HepG2 (cell line): ENCODE measurements around the gene KLF5. TPM values are rescaled to one million over a fixed set of nuclear protein-coding genes. Genes with fewer than 3 reads are reported as not detected.

Experiments used
- ATAC-seq: fragments of 200-7000 bp; cut with Tn5 transposase; 3 replicates; pipeline ENCODE4 v1.9.1; 2020; ENCODE audit warnings: mild to moderate bottlenecking, moderate library complexity
- BruUV-seq: library from RNA; stranded (reverse); fragments of 400-500 nt; replicated peaks from 2 replicates; lab custom pipeline; 2021; lab: Mats Ljungman, UMichigan
- CTCF ChIA-PET: fragments of 300-600 bp; formaldehyde crosslinking; extraction: SDS; loops from one replicate; lab custom pipeline; 2021; ENCODE audit warnings: low total read pairs, inconsistent platforms, low intra/inter-chr PET ratio; lab: Yijun Ruan, JAX
- POLR2A ChIA-PET: fragments of 350-600 bp; sonication (Branson Sonifier 250); formaldehyde crosslinking; loops from one replicate; lab custom pipeline; 2020; ENCODE audit warnings: antibody characterized with exemption, inconsistent platforms; lab: Yijun Ruan, JAX
- DNase-seq: peaks from one replicate; pipeline ENCODE4 v3.0.0-alpha.2; 2015; ENCODE audit warnings: low spot score
- FAIRE-seq: peaks from 3 replicates; lab custom pipeline; 2011; peaks lifted over from hg19 to GRCh38; lab: Jason Lieb, UNC
- H2AFZ ChIP-seq: one replicate; pipeline ENCODE4 v1.6.1; 2011; ENCODE audit warnings: low read length, inconsistent platforms
- H3K27ac ChIP-seq: fragments of 300-600 bp; 3 replicates; pipeline ENCODE4 v1.8.0; 2011; ENCODE audit warnings: mixed run types, mild to moderate bottlenecking, mixed read lengths, low read length, inconsistent platforms; ENCODE audit not compliant: insufficient read depth; ENCODE audit errors: extremely low read length
- H3K27me3 ChIP-seq, 2 experiments: fragments of 200-600 bp in 1 of 2; 2 replicates in 1 of 2; 3 replicates in 1 of 2; pipeline versions ENCODE4 v1.6.0 to v1.8.0; 2011; ENCODE audit warnings: low read length in 2 of 2, mild to moderate bottlenecking in 2 of 2, moderate library complexity in 2 of 2, inconsistent platforms in 1 of 2; ENCODE audit not compliant: insufficient read depth in 2 of 2, control insufficient read depth in 1 of 2
- H3K36me3 ChIP-seq, 2 experiments: fragments of 200-600 bp in 1 of 2; replicated peaks in 1 of 2; 2 replicates in 1 of 2; 3 replicates in 1 of 2; pipeline versions ENCODE4 v1.5.1 to v1.8.0; 2011; ENCODE audit warnings: low read length in 2 of 2, inconsistent platforms in 1 of 2; ENCODE audit not compliant: insufficient read depth in 2 of 2, control insufficient read depth in 1 of 2
- H3K4me1 ChIP-seq: 2 replicates; pipeline ENCODE4 v1.5.1; 2012; ENCODE audit warnings: low read length, inconsistent platforms; ENCODE audit not compliant: insufficient read depth
- H3K4me2 ChIP-seq: 2 replicates; pipeline ENCODE4 v1.6.0; 2011; ENCODE audit warnings: low read depth, low read length, inconsistent platforms
- H3K4me3 ChIP-seq, 3 experiments: fragments of 200-600 bp in 1 of 3; sonication (generic), shearing (Covaris generic) in 1 of 3; replicated peaks in 1 of 3; 2 replicates each; pipeline ENCODE4 v1.5.1; 2011 to 2016; ENCODE audit warnings: low read length in 3 of 3, inconsistent platforms in 2 of 3, low read depth in 2 of 3, mild to moderate bottlenecking in 2 of 3, control low read depth in 1 of 3, mixed read lengths in 1 of 3; ENCODE audit not compliant: insufficient read depth in 1 of 3
- H3K79me2 ChIP-seq: one replicate; pipeline ENCODE4 v1.6.1; 2011; ENCODE audit warnings: low read length, inconsistent platforms; ENCODE audit not compliant: insufficient read depth
- H3K9ac ChIP-seq: 2 replicates; pipeline ENCODE4 v1.6.0; 2011; ENCODE audit warnings: mild to moderate bottlenecking, low read depth, low read length, inconsistent platforms; ENCODE audit not compliant: insufficient read depth
- H3K9me3 ChIP-seq: 2 replicates; pipeline ENCODE4 v1.5.1; 2012; ENCODE audit warnings: mild to moderate bottlenecking, low read length
- H4K20me1 ChIP-seq: 2 replicates; pipeline ENCODE4 v1.6.0; 2011; ENCODE audit warnings: inconsistent platforms, mild to moderate bottlenecking, low read length, moderate library complexity; ENCODE audit not compliant: insufficient read depth
- CSRNP1 ChIP-seq: sonication (generic); formaldehyde crosslinking; IDR thresholded peaks from 2 replicates; pipeline ENCODE4 v1.8.1; 2023; ENCODE audit warnings: mild to moderate bottlenecking, missing genetic modification reagents
- ERF ChIP-seq: IDR thresholded peaks from 2 replicates; pipeline ENCODE4 v1.6.1; 2018; ENCODE audit warnings: missing biosample characterization, missing genetic modification reagents
- GLMP ChIP-seq: sonication (generic); formaldehyde crosslinking; IDR thresholded peaks from 2 replicates; pipeline ENCODE4 v1.9.0; 2021; ENCODE audit warnings: missing genetic modification reagents, mild to moderate bottlenecking, borderline replicate concordance
- GTF3A ChIP-seq: sonication (generic); formaldehyde crosslinking; conservative IDR thresholded peaks from 2 replicates; pipeline ENCODE4 v1.4.0; 2020; ENCODE audit warnings: mild to moderate bottlenecking, missing genetic modification reagents
- HNRNPL ChIP-seq: fragments of 200-400 bp; formaldehyde crosslinking; IDR thresholded peaks from 2 replicates; pipeline ENCODE4 v1.6.1; 2017; ENCODE audit warnings: mild to moderate bottlenecking, low read depth, low read length
- KDM2A ChIP-seq: sonication (generic); formaldehyde crosslinking; IDR thresholded peaks from 2 replicates; pipeline ENCODE4 v1.4.0; 2020; ENCODE audit warnings: low read depth, missing genetic modification reagents, borderline replicate concordance
- KDM5B ChIP-seq: sonication (generic); formaldehyde crosslinking; IDR thresholded peaks from 2 replicates; pipeline ENCODE4 v1.4.0; 2020; ENCODE audit warnings: missing genetic modification reagents, mild to moderate bottlenecking, borderline replicate concordance
- PITX1 ChIP-seq: sonication (generic); formaldehyde crosslinking; IDR thresholded peaks from 2 replicates; pipeline ENCODE4 v1.5.1; 2020; ENCODE audit warnings: mild to moderate bottlenecking, missing genetic modification reagents
- RBM39 ChIP-seq: fragments of 200-400 bp; formaldehyde crosslinking; IDR thresholded peaks from one replicate; pipeline ENCODE4 v1.6.1; 2018; ENCODE audit warnings: antibody characterized with exemption, mild to moderate bottlenecking, low read depth, low read length; ENCODE audit not compliant: poor library complexity, severe bottlenecking
- TBX2 ChIP-seq: sonication (generic); formaldehyde crosslinking; IDR thresholded peaks from 2 replicates; pipeline ENCODE4 v1.5.0; 2020; ENCODE audit warnings: missing genetic modification reagents, mild to moderate bottlenecking, borderline replicate concordance
- ZBTB7B ChIP-seq: sonication (generic); formaldehyde crosslinking; IDR thresholded peaks from 2 replicates; pipeline ENCODE4 v1.4.0; 2020; ENCODE audit warnings: missing genetic modification reagents
- ZNF468 ChIP-seq: sonication (generic); formaldehyde crosslinking; IDR thresholded peaks from 2 replicates; pipeline ENCODE4 v1.8.0; 2022; ENCODE audit warnings: mild to moderate bottlenecking, moderate library complexity, missing genetic modification reagents
- ZNF720 ChIP-seq: sonication (generic); formaldehyde crosslinking; IDR thresholded peaks from 2 replicates; pipeline ENCODE4 v1.4.0; 2020; ENCODE audit warnings: missing genetic modification reagents
- ZNF761 ChIP-seq: sonication (generic); formaldehyde crosslinking; conservative IDR thresholded peaks from 2 replicates; pipeline ENCODE4 v1.4.0; 2020; ENCODE audit warnings: mild to moderate bottlenecking, missing genetic modification reagents
- ZZZ3 ChIP-seq: sonication (generic); formaldehyde crosslinking; IDR thresholded peaks from 2 replicates; pipeline ENCODE4 v1.4.0; 2020; ENCODE audit warnings: missing genetic modification reagents, mild to moderate bottlenecking, borderline replicate concordance
- WGBS: methylation state at CpG from one replicate; pipeline ENCODE4 v1.1.6; 2017; ENCODE audit warnings: low lambda C conversion rate; 5-methylcytosine and 5-hydroxymethylcytosine counted together
- in situ Hi-C: cut with HindIII; loops from 2 replicates; pipeline ENCODE4 v1.10.0; 2017; ENCODE audit warnings: low pct_unique_long_range_greater_than_20kb; ENCODE audit not compliant: extremely low pct_ligation_motif_present
- intact Hi-C: fragments of 100-400 bp; cut with micrococcal nuclease; formaldehyde crosslinking; loops from one replicate; pipeline ENCODE4 v1.10.0; 2022; ENCODE audit not compliant: unreplicated experiment
- polyA plus RNA-seq, 8 experiments: library from polyadenylated mRNA; depleted of rRNA in 3 of 8; stranded (reverse) in 7 of 8; unstranded in 1 of 8; fragments of >200 nt; fragmentation: Illumina TruSeq in 4 of 8; extraction: Trizol in 4 of 8; gene quantifications; 2 replicates each; pipeline versions ENCODE4 v1.2.1 to v1.2.3, GENCODE V29; 2011 to 2016; ENCODE audit warnings: low read depth in 4 of 8, missing spikeins in 1 of 8, mixed read lengths in 1 of 8; ENCODE audit not compliant: insufficient read depth in 1 of 8
- total RNA-seq, 5 experiments: library from RNA; depleted of rRNA; stranded (reverse); fragments of >200 nt; fragmentation: Illumina TruSeq; extraction: Trizol; gene quantifications; 2 replicates each; pipeline ENCODE4 v1.2.3, GENCODE V29; 2016; ENCODE audit warnings: low read depth in 1 of 5

KLF5 gene
- total and polyA plus RNA-seq, 2 of the 13 experiments (the other 11 are each of a cell fraction or from before 2014, with no cell fraction given): 1.7 to 9.2 TPM

- ChIA-PET CTCF (no interaction called here), POLR2A (no interaction called here)
- no peak for DNase-seq
- intact Hi-C loops: no loop called here
- H3K9ac ChIP-seq: no peak overlapping the region
- no peaks in the 10 kb centered on the region for H3K36me3 ChIP-seq
- no peak overlapping the region for H3K27ac ChIP-seq
- no peak overlapping the region for H3K4me2 ChIP-seq
- 52% methylated on average over 4 of the region's 4 CpGs for WGBS
- H3K79me2 ChIP-seq: no peaks in the 10 kb centered on the region
- no TSS peak for BruUV-seq
- H4K20me1 ChIP-seq: no peaks in the 10 kb centered on the region
- no peak for FAIRE-seq
- ATAC-seq: no peak
- H2AFZ ChIP-seq: no peak overlapping the region
- no peaks in the 10 kb centered on the region for H3K27me3 ChIP-seq
- H3K9me3 ChIP-seq: no peaks in the 10 kb centered on the region
- in situ Hi-C loops: no loop called here
- no peak for TF ChIP-seq ERF (CRISPR knock-in tag)
- no peak for TF ChIP-seq ZZZ3 (CRISPR knock-in tag)
- H3K4me1 ChIP-seq: peaks cover 13% of the 10 kb centered on the region; the same call in 1 of the 2 replicates
- H3K4me3 ChIP-seq: no peak overlapping the region
Measured at GRCh38 chr13:73082895-73083294, 24.1 kb downstream of the KLF5 start.

- H3K27me3 ChIP-seq: no peaks in the 10 kb centered on the region
- H3K4me2 ChIP-seq: no peak overlapping the region
- no peak overlapping the region for H3K9ac ChIP-seq
- 72% methylated on average over 4 of the region's 4 CpGs for WGBS
- CTCF ChIA-PET: no interaction called here
- H2AFZ ChIP-seq: no peak overlapping the region
- POLR2A ChIA-PET: no interaction called here
- H3K4me3 ChIP-seq: no peak overlapping the region
- in situ Hi-C loops: no loop called here
- H4K20me1 ChIP-seq: no peaks in the 10 kb centered on the region
- ATAC-seq: no peak
- BruUV-seq: no TSS peak
- no peaks in the 10 kb centered on the region for H3K36me3 ChIP-seq
- H3K27ac ChIP-seq: no peak overlapping the region
- H3K9me3 ChIP-seq: no peaks in the 10 kb centered on the region
- no peak for TF ChIP-seq CSRNP1
- TF ChIP-seq KDM2A: no peak
- no peak for TF ChIP-seq HNRNPL
- TF ChIP-seq ZNF761 (CRISPR knock-in tag): no peak
- no peak for TF ChIP-seq GLMP
- TF ChIP-seq TBX2 (CRISPR knock-in tag): no peak
- TF ChIP-seq ZNF468 (CRISPR knock-in tag): no peak
- TF ChIP-seq RBM39: no peak
- TF ChIP-seq PITX1: no peak
- TF ChIP-seq ZNF720 (CRISPR knock-in tag): no peak
- TF ChIP-seq ZBTB7B (CRISPR knock-in tag): no peak
- TF ChIP-seq KDM5B (CRISPR knock-in tag): no peak
- TF ChIP-seq GTF3A (CRISPR knock-in tag): no peak
- H3K79me2 ChIP-seq: no peaks in the 10 kb centered on the region
- peaks cover 26% of the 10 kb centered on the region for H3K4me1 ChIP-seq
- intact Hi-C loops: no loop called here
- FAIRE-seq: no peak
- no peak for DNase-seq
Measured at GRCh38 chr13:73088332-73088935, 29.6 kb downstream of the KLF5 start.
